Effector memory CD4-positive, alpha-beta T cell (primary cell): ENCODE data around the gene DYNLT1.

ENCODE experiments used
- DNase-seq, 3 donors: peaks; one replicate each; pipeline ENCODE4 v3.0.0-alpha.2; 2020
- H3K27ac ChIP-seq: 2 replicates; pipeline ENCODE4 v1.7.0; 2013; ENCODE audit warnings: mild to moderate bottlenecking, low read length, moderate library complexity; ENCODE audit not compliant: insufficient read depth, poor library complexity, severe bottlenecking
- H3K27me3 ChIP-seq: replicated peaks from 2 replicates; pipeline ENCODE4 v1.7.0; 2013; ENCODE audit warnings: mild to moderate bottlenecking, low read length; ENCODE audit not compliant: insufficient read depth, control insufficient read depth, poor library complexity, severe bottlenecking
- H3K36me3 ChIP-seq: 2 replicates; pipeline ENCODE4 v1.7.0; 2013; ENCODE audit warnings: mild to moderate bottlenecking, low read length, moderate library complexity; ENCODE audit not compliant: control insufficient read depth, insufficient read depth
- H3K4me1 ChIP-seq: 2 replicates; pipeline ENCODE4 v1.7.0; 2013; ENCODE audit warnings: low read length, mild to moderate bottlenecking; ENCODE audit not compliant: control insufficient read depth, insufficient read depth, poor library complexity, severe bottlenecking
- H3K4me3 ChIP-seq: 2 replicates; pipeline ENCODE4 v1.7.0; 2013; ENCODE audit warnings: low read length, low read depth, mild to moderate bottlenecking; ENCODE audit not compliant: insufficient read depth, poor library complexity, severe bottlenecking
- H3K9me3 ChIP-seq: 2 replicates; pipeline ENCODE4 v1.7.0; 2013; ENCODE audit warnings: mild to moderate bottlenecking, low read length, moderate library complexity; ENCODE audit not compliant: control insufficient read depth

DYNLT1 gene

GRCh38 chr6:158603261-158604047, 41.1 kb downstream of the DYNLT1 start:
- no peak overlapping the region for H3K4me3 ChIP-seq
- DNase-seq: no peak
- H3K36me3 ChIP-seq: peaks cover 40% of the 10 kb centered on the region

GRCh38 chr6:158599635-158600034, 44.9 kb downstream of the DYNLT1 start:
- Histone ChIP-seq H3K4me1 (no peaks in the 10 kb centered on the region), H3K9me3 (no peaks in the 10 kb centered on the region), H3K36me3 (peaks cover 29% of the 10 kb centered on the region), H3K4me3 (no peak overlapping the region), H3K27ac (no peak overlapping the region), H3K27me3 (no peaks in the 10 kb centered on the region)
- no peak for DNase-seq

More at GRCh38 chr6:158603261-158604047, 41.1 kb downstream of the DYNLT1 start:
- no peaks in the 10 kb centered on the region for H3K27me3 ChIP-seq
- H3K9me3 ChIP-seq: no peaks in the 10 kb centered on the region
- H3K4me1 ChIP-seq: no peaks in the 10 kb centered on the region
- H3K27ac ChIP-seq: no peak overlapping the region

- no peak overlapping the region for H3K4me3 ChIP-seq
- no peak for DNase-seq
- H3K27ac ChIP-seq: no peak overlapping the region
- no peaks in the 10 kb centered on the region for H3K9me3 ChIP-seq
- no peaks in the 10 kb centered on the region for H3K27me3 ChIP-seq
- no peaks in the 10 kb centered on the region for H3K4me1 ChIP-seq
- peaks cover 37% of the 10 kb centered on the region for H3K36me3 ChIP-seq
Measured at GRCh38 chr6:158597565-158597964, 47.0 kb downstream of the DYNLT1 start.

- no peaks in the 10 kb centered on the region for H3K9me3 ChIP-seq
- peaks cover 44% of the 10 kb centered on the region for H3K36me3 ChIP-seq
- DNase-seq: no peak
Measured at GRCh38 chr6:158596861-158597260, 47.7 kb downstream of the DYNLT1 start.

GRCh38 chr6:158595223-158595622, 49.3 kb downstream of the DYNLT1 start:
- Histone ChIP-seq H3K36me3 (peaks cover 59% of the 10 kb centered on the region), H3K27ac (no peak overlapping the region), H3K4me3 (no peak overlapping the region), H3K4me1 (no peaks in the 10 kb centered on the region), H3K27me3 (no peaks in the 10 kb centered on the region), H3K9me3 (no peaks in the 10 kb centered on the region)
- no peak for DNase-seq

More at GRCh38 chr6:158596861-158597260, 47.7 kb downstream of the DYNLT1 start:
- H3K4me3 ChIP-seq: no peak overlapping the region
- H3K4me1 ChIP-seq: no peaks in the 10 kb centered on the region
- H3K27ac ChIP-seq: no peak overlapping the region
- no peaks in the 10 kb centered on the region for H3K27me3 ChIP-seq

GRCh38 chr6:158593670-158594069, 50.9 kb downstream of the DYNLT1 start:
- Histone ChIP-seq H3K36me3 (peaks cover 65% of the 10 kb centered on the region), H3K4me1 (no peaks in the 10 kb centered on the region), H3K4me3 (no peak overlapping the region), H3K9me3 (no peaks in the 10 kb centered on the region), H3K27me3 (no peaks in the 10 kb centered on the region), H3K27ac (no peak overlapping the region)
- DNase-seq: no peak

- Histone ChIP-seq H3K4me1 (no peaks in the 10 kb centered on the region), H3K27me3 (no peaks in the 10 kb centered on the region), H3K36me3 (peaks cover 67% of the 10 kb centered on the region), H3K4me3 (no peak overlapping the region), H3K27ac (no peak overlapping the region), H3K9me3 (no peaks in the 10 kb centered on the region)
- DNase-seq: no peak
Measured at GRCh38 chr6:158591810-158592209, 52.7 kb downstream of the DYNLT1 start.

- no peak for DNase-seq
- Histone ChIP-seq H3K9me3 (no peaks in the 10 kb centered on the region), H3K27me3 (no peaks in the 10 kb centered on the region), H3K36me3 (peaks cover 68% of the 10 kb centered on the region), H3K4me1 (no peaks in the 10 kb centered on the region), H3K4me3 (no peak overlapping the region), H3K27ac (no peak overlapping the region)
Measured at GRCh38 chr6:158591134-158591809, 53.3 kb downstream of the DYNLT1 start.

- Histone ChIP-seq H3K4me1 (no peaks in the 10 kb centered on the region), H3K4me3 (no peak overlapping the region), H3K36me3 (peaks cover 83% of the 10 kb centered on the region), H3K27ac (no peak overlapping the region), H3K27me3 (no peaks in the 10 kb centered on the region), H3K9me3 (no peaks in the 10 kb centered on the region)
- no peak for DNase-seq
Measured at GRCh38 chr6:158589366-158589765, 55.2 kb downstream of the DYNLT1 start.

GRCh38 chr6:158586652-158587051, 57.9 kb downstream of the DYNLT1 start:
- H3K9me3 ChIP-seq: no peaks in the 10 kb centered on the region
- no peak overlapping the region for H3K4me3 ChIP-seq
- no peak for DNase-seq
- H3K27me3 ChIP-seq: no peaks in the 10 kb centered on the region
- H3K4me1 ChIP-seq: no peaks in the 10 kb centered on the region
- H3K27ac ChIP-seq: no peak overlapping the region
- H3K36me3 ChIP-seq: peaks cover 79% of the 10 kb centered on the region
